HG03045 (cell line): ENCODE data around the gene NFATC2.
A peak's percentile ranks its signal among the peaks of the same experiment; 100 is the strongest.

ENCODE experiments used
- ATAC-seq: cut with Tn5 transposase; IDR thresholded peaks from one replicate; pipeline ENCODE4 v1.9.1; 2021; ENCODE audit warnings: mild to moderate bottlenecking, moderate library complexity; ENCODE audit not compliant: unreplicated experiment

NFATC2 gene

GRCh38 chr20:51420805-51421204 lies 121.7 kb downstream of the NFATC2 start:
- ATAC-seq = no peak

DNA sequence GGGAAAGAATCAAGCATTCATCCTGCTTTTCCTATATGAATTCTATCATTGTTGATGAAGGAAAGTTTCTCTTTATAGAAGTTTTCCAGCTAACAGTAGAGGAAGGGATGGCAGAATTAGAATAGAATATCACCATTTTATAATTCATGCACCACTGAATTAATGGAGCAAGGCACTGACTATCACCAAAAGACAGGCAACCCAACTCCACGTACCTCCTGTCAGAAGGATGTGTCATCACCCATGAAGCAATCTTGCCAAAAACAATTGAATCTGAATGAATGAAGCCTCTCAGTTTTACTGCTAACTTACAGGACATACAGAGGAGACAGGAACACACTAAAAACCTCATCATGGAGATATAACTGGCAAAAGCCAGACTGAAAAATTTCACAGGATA lies 122.4 kb downstream of the NFATC2 start:
- no peak for ATAC-seq

- no peak for ATAC-seq
These were observed 122.9 kb downstream of the NFATC2 start for GRCh38 chr20:51419646-51420045.

DNA sequence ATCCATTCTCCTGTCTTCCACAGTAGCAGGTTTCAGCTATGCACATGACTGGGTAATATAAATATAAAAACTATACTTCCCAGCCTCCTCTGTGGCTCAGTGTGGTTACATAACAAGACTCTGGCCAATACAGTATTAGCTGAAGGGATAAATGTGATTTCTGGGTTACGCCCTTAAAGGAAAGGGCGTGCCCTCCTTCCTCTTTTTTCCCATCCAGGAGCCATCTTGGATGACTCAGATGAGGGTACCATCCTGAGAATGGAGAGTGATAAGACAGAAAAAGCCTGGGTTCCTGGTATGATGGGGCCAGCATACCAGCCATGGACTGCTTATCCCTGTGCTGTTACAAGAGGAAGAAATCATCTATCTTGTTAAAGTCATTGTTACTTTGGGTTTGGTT lies 123.3 kb downstream of the NFATC2 start:
- no peak for ATAC-seq

DNA sequence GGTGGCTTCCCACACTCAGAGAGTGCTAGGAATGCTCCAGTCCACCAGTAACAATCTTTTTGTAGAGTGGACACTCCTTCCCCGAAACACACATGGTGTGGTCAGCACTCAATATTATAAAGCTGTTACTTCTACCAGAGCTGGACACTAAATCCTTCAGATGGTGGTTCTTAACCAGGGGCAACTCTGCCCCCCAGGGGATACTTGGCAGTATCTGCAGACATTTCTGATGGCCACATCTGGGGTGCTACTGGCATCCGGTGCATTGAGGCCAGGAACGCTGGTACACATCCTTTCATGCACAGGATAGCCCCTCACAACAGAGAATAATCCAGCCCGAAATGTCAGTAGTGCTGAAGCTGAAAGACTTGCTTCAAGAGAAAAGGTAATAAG lies 124.4 kb downstream of the NFATC2 start:
- ATAC-seq = no peak

- no peak for ATAC-seq
These were observed 125.0 kb downstream of the NFATC2 start for GRCh38 chr20:51417250-51418136.

DNA sequence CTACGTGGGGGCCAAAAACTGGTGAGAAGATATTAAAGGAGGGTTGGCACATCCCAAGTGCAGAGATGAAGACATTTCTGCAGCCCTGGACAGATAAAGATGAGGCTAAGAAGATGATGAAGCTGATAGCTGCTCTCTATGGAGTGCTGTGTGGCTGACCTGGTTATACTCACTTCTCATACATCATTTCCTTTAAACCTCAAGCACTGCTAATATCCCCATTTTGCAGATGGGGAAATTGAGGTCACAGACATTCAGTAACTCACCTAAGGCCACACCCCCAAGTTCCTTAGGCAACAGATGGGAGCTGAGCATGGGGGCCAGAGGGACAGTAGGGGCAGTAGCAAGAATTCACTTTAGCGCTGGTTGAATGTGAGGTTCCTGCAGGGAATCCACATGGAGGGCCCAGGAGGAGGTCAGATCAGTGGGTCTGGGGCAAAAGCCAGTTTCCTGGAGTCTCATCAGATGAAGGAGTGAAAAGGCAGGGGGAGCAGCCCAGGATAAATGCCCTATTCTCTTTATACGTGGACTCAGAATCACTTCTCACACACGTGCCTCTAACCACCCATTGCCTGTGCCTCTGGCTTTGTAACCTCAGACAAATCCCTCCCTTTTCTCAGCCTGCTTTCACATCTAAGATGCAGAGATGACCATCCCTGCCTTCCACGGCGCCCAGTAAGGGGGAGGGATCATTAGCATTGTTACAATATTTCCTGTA lies 125.8 kb downstream of the NFATC2 start:
- ATAC-seq = no peak

GRCh38 chr20:51413857-51414256 lies 128.7 kb downstream of the NFATC2 start:
- no peak for ATAC-seq

- ATAC-seq = no peak
These were observed 129.5 kb downstream of the NFATC2 start for GRCh38 chr20:51412951-51413481.

GRCh38 chr20:51412333-51412871 lies 130.1 kb downstream of the NFATC2 start:
- no peak for ATAC-seq

- no peak for ATAC-seq
These were observed 130.6 kb downstream of the NFATC2 start for GRCh38 chr20:51411870-51412269.

DNA sequence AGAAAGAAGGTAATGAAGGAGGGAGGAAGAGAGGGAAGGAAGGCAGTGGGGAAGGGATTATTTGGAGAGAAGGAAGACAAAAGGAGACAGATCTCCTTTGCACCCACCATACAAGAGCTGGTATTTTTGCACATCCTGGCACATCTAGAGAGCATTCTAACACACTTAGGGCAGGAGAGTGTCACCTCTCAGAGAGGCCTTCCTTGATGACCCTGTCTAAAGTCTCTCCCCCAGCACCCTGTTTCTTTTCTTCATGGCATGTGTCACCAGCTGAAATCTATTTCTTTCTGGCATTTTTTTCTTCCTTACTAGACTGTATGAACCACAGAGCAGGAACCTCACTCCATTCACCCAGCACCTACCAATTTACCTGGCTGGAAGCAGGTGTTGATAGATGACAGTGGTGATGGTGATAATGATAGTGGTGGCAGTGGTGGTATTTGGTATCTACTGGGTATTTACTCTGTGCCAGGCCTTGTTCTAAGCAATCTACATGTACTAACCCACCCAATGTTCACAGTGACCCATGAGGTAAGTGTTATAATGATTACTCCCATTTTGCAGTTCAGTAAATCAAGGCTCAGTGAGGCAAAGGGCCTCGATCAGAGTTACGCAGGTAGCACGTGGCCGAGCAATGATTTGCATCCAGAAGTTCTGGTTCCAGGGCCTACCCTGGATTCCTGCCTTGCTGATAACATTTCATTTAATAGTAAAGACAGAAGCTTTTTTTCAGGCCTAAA lies 131.8 kb downstream of the NFATC2 start:
- no peak for ATAC-seq

DNA sequence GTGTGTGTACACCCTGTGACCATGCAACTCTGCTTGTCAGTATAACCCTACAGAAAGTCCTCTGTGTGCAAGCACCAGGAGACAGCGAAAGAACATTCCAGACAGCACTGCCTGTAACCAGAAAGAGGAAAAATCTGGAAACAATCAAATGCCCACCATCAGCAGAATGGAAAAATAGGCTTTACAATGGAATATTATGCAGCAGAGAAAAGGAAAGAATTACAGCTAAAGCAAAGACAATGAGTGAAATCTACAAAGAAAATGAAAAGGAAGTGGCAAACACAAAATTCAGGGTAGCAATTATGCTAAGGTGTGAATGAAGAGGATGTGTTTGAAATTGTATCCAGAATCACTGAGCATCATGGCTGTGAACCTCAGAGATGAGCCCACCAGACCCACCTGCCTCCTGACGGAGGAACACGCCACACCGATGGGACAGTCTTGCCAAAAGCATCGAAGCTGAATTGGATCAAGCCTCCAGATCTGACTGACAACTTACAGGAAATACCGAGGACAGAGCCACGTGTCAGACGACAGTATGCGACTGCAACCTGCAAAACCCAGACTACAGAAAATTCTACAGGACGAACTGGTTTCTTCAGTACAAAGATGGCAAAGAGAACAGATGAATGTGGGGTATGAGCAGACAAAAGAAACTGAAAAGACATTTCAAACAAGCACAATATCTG lies 133.2 kb downstream of the NFATC2 start:
- no peak for ATAC-seq

DNA sequence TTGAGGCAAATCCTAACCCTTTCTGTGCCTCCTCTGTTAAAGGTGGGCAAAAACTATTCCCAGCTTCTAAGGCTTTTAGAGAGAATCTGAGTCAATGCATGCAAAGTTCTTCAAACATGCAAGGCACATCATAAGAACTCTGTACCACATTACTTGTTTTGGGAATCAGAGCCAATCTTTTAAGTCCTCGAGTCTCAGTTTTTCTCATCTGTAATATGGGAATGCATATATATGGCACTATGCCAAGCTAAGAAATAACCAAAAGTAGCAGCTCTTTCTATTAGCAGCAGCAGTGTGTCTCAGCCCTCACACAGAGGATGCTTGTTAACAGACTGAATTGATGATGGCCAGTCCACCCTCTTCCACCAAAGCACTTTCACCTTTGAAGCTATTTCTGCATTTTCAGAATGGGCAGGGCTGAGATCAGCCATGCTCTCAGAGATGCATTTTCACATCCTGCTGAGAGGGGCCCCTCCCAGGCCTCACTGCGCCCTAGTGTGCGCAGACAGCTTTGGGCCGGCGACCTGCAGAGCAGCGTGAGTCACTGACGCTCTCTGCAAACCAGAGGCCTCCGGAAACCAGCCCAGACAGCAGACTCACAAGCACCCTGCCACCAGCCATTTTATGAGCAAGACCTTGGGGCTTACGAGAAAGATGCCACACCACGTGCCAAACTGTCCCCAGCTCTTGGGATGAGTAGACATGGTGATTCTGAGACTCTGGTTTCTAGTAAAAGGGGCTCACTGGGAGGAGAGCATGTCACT lies 138.0 kb downstream of the NFATC2 start:
- peak; percentile 82 for ATAC-seq

GRCh38 chr20:51403466-51404220 lies 138.9 kb downstream of the NFATC2 start:
- no peak for ATAC-seq

DNA sequence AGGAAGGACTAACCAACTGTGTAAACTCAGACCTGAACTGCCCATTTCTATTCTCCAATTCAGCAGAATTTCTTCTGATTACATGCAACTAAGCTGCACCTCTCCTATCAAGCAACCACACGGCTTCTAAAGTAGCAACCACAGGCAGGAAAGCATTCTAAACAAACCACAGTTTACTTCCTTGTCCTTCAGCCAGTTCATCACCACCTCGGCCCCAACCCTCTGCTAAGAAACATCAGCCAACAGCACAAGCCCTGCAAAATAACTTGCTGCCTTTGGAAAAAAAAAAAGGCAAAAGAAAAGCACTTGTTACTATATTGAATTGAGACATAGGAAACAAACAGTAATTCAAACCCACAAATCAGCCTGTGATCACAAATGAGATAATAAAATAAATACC lies 140.3 kb downstream of the NFATC2 start:
- no peak for ATAC-seq

DNA sequence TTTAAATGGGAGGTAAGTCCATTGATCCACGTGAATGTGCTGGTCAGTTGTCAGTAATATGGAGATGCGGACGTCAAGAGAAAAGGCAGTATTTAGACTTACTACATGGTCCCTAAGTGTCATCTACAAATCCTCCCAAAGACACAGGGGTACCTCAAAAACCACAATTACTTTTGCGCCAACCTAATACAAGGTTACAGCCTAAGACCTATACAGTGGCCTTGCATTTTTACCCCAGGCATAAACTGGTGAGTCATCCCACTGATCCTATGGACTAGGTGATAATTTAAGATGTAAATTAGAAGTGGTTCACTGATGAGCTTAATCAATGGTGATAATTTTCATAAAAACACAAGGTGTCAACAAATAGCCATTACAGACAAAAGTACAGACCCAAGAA lies 141.0 kb downstream of the NFATC2 start:
- ATAC-seq = no peak

DNA sequence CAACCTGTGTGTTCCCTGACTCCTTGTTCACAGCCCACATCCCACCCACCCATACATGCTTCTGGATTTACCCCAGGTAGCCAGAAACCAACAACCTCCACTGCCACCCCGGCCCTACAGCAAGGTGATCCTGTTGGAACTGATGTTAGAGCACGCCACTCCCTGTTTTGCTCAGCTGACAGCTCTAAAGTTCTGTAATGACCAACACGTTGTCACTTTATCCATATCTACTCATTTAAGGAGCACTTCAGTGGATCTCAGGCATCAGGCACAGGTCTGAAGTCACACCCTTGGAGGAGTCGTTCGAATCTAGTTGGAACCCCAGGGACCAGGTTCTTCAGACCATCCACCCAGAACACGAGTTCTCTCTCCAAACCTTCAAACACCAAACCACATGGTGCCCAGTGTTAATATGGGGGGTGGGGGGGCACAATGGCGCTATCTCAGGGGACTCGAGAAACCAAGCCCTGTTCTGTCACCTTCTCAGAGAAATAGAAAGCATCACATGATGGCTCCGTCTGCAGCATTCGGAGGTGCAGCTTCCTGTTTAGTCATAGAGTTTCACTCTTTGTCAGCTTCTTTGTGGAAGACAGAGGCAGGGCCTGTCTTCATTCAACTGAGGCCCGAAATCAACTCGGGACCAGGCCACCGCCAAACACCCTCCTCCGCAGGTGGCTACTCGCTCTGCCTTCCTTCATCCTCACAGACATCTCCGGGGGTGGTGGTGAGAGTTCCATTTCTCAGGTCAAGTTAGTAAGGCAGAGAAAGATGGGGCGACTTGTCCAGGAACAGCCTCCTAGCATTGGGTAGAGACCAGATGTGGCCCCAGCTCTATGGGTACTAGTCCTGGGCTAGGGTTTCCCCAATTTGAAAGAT lies 142.2 kb downstream of the NFATC2 start:
- ATAC-seq = peak; percentile 63
